ENCODE data around the gene TEX36.

DNA sequence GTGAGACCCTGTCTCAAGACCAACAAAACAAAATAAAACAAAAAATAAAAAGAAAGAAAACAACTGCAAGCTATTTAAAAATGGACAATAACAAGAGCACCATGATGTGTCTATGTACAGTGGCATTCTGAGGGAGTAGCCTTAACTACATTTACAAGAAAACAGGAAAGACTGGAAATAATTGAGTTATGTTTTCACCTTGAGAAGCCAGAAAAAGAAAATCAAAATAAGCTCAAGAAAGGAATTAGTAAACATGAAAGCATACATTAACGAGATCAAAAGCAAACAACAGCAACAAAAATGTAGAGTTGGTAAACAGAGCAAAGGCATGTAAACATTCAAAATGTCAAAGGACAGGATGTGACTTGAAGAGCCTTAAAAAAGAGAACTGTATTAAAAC lies 36.7 kb downstream of the TEX36 start:
- TF ChIP-seq CTCF (IDR thresholded peaks at IDR 0.05) (no peak), POLR2A (IDR thresholded peaks at IDR 0.05) (no peak)

Measured in thyroid gland (tissue), 4 donors.